SK-N-MC (cell line): Measurements from ENCODE around the gene BLM.

Experiments used
- EZH2 ChIP-seq: fragments of 200-600 bp; sonication (generic); IDR thresholded peaks from one replicate; pipeline ENCODE4 v1.6.1; 2017; ENCODE audit warnings: antibody characterized with exemption
- POLR2AphosphoS5 ChIP-seq: IDR thresholded peaks from 2 replicates; pipeline ENCODE4 v1.6.1; 2012; ENCODE audit warnings: mild to moderate bottlenecking, low read depth, low read length, borderline replicate concordance

GRCh38 chr15:90718232-90718631 lies 1.1 kb downstream of the BLM start:
- no peak for TF ChIP-seq EZH2
- TF ChIP-seq POLR2AphosphoS5, result no peak
